Measurements from ENCODE around the gene NMS. TPM values are rescaled to one million over a fixed set of nuclear protein-coding genes. Genes with fewer than 3 reads are reported as not detected.

Gene NMS
- total RNA-seq, 6 donors from 2014 or later, result not detected

DNA sequence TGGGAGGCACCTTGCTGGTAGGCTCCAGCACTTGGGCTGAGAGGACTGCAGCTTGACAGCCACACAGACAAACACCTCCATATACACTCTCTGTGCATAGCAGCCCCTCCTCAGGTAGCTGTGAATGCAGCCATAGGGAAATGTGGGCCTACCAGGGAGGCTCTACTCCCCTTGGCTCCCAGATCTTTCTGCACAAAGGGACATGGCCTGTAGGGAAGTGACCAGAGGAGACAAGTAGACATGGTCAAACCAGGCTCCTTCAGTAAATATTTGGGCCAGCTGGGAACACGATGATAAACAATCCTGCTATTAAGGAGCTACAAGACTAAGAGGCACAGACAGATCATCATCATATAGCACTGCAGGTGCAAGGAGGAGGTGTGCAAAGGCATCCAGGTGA lies 56.6 kb downstream of the NMS start:
- no peak overlapping the region for H3K27ac ChIP-seq
- H3K36me3 ChIP-seq, result no peaks in the 10 kb centered on the region
- TF ChIP-seq, protein P1, sequence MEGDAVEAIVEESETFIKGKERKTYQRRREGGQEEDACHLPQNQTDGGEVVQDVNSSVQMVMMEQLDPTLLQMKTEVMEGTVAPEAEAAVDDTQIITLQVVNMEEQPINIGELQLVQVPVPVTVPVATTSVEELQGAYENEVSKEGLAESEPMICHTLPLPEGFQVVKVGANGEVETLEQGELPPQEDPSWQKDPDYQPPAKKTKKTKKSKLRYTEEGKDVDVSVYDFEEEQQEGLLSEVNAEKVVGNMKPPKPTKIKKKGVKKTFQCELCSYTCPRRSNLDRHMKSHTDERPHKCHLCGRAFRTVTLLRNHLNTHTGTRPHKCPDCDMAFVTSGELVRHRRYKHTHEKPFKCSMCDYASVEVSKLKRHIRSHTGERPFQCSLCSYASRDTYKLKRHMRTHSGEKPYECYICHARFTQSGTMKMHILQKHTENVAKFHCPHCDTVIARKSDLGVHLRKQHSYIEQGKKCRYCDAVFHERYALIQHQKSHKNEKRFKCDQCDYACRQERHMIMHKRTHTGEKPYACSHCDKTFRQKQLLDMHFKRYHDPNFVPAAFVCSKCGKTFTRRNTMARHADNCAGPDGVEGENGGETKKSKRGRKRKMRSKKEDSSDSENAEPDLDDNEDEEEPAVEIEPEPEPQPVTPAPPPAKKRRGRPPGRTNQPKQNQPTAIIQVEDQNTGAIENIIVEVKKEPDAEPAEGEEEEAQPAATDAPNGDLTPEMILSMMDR (IDR thresholded peaks at IDR 0.05), result no peak
- TF ChIP-seq POLR2AphosphoS5 (IDR thresholded peaks at IDR 0.05) (no peak), EP300 (IDR thresholded peaks at IDR 0.05) (no peak), POLR2A (IDR thresholded peaks at IDR 0.05) (no peak)
- no peaks in the 10 kb centered on the region for H3K4me1 ChIP-seq
- no peaks in the 10 kb centered on the region for H3K9me3 ChIP-seq
- no peaks in the 10 kb centered on the region for H3K27me3 ChIP-seq
- WGBS, 2 donors, result 0 to 86% methylated on average over 1 of the region's 1 CpG
- H3K4me3 ChIP-seq, result no peak overlapping the region
- no peak for ATAC-seq (ENCODE audit: low FRiP score in 2 of 2)
- no peak for DNase-seq

DNA sequence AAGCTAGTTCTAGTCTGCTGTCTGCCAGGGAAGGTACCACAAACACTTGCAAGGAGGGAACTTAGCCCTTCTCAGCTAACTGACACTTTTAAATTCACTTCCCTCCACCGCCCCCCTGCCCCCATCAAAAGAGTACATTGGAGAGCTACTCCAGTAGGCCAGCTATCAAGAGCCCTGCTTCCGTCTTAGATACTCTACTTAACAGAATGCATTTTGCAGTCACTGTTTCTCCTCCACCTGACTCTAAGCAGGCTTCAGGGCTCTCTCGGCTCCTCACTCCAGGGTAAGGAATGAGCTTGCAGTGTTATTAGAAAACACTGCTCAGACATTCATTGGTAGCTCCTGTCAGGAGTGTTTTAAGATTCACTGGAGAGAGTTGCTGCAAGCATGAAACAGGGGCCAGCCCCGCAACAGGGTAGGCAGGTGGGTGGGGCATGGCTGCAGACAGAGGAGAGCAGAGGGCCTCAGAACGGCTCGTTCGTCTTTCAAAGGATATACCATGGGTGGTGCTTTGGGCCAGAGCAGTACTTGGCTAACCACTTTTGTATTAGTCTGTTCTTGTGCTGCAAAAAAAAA lies 57.2 kb downstream of the NMS start:
- no peak for ATAC-seq (ENCODE audit: low FRiP score in 2 of 2)
- 60% methylated on average over 7 of the region's 7 CpGs for WGBS, 2 donors

DNA sequence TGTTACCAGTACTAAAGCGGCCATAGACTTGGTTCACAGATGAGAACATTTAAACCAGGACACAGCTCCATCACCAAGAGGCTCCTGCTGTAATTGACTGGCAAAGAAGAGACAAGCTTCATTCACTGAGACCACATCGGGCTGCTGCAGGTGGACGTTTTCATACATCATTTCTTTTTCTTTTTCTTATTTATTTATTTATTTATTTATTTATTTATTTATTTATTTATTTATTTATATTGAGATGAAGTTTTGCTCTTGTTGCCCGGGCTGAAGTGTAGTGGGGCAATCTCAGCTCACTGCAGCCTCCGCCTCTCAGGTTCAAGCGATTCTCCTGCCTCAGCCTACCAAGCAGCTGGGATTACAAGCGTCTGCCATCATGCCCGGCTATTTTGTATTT lies 58.9 kb downstream of the NMS start:
- Histone ChIP-seq H3K27ac (no peak overlapping the region), H3K9me3 (no peaks in the 10 kb centered on the region), H3K4me3 (no peak overlapping the region), H3K4me1 (no peaks in the 10 kb centered on the region), H3K27me3 (no peaks in the 10 kb centered on the region), H3K36me3 (no peaks in the 10 kb centered on the region)
- ATAC-seq (ENCODE audit: low FRiP score in 2 of 2), result no peak
- 93 to 98% methylated on average over 8 of the region's 8 CpGs for WGBS, 2 donors
- TF ChIP-seq, protein P1 (IDR thresholded peaks at IDR 0.05), result no peak
- no peak for TF ChIP-seq POLR2A (IDR thresholded peaks at IDR 0.05)
- TF ChIP-seq EP300 (IDR thresholded peaks at IDR 0.05), result no peak
- TF ChIP-seq POLR2AphosphoS5 (IDR thresholded peaks at IDR 0.05), result no peak
- DNase-seq, result no peak

More for the DNA sequence above, 57.2 kb downstream of the NMS start:
- Histone ChIP-seq H3K4me3 (no peak overlapping the region), H3K9me3 (no peaks in the 10 kb centered on the region), H3K36me3 (no peaks in the 10 kb centered on the region), H3K4me1 (no peaks in the 10 kb centered on the region), H3K27me3 (no peaks in the 10 kb centered on the region), H3K27ac (no peak overlapping the region)
- no peak for DNase-seq
- TF ChIP-seq, protein P1 (IDR thresholded peaks at IDR 0.05), result no peak

DNA sequence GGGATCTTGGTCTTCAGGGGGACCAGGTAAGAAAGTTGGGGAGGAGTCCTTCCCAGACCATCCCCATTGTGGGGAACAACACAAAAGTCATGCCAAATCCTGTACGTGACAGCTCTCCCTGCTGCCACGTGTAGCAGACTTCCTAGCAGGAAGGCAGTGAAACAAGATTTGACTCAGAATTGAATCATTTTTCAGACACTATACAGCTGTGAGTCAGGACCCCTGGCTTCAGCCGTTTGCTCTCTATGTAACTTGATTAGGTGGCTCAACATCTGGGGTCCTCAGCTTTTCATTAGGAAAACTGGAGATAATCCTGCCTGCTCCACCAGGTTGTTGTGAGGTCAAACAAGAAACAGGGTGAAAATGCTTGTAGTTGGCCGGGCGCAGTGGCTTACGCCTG lies 59.6 kb downstream of the NMS start:
- no peaks in the 10 kb centered on the region for H3K9me3 ChIP-seq
- H3K4me3 ChIP-seq, result no peak overlapping the region
- WGBS, 2 donors, result 72 to 95% methylated on average over 3 to 6 of the region's 6 CpGs
- no peaks in the 10 kb centered on the region for H3K36me3 ChIP-seq
- TF ChIP-seq, protein P1 (IDR thresholded peaks at IDR 0.05), result no peak
- TF ChIP-seq EP300 (IDR thresholded peaks at IDR 0.05) (no peak), POLR2A (IDR thresholded peaks at IDR 0.05) (no peak), POLR2AphosphoS5 (IDR thresholded peaks at IDR 0.05) (no peak)
- ATAC-seq (ENCODE audit: low FRiP score in 2 of 2) (no peak), DNase-seq (no peak)
- no peaks in the 10 kb centered on the region for H3K4me1 ChIP-seq
- H3K27me3 ChIP-seq, result no peaks in the 10 kb centered on the region
- no peak overlapping the region for H3K27ac ChIP-seq

Other genes starting within 250 kb of the NMS start
- gene LONRF2, start 148.0 kb upstream of the NMS start, total RNA-seq, result 1 to 10 TPM; 3.0 to 7.9 (median 4.2) TPM
- 10 to 100 TPM in 1 of 6 donors, 1 to 10 TPM in 5; 2.1 to 14.7 (median 7.9) TPM for gene CHST10, start 52.8 kb upstream of the NMS start, total RNA-seq
- gene PDCL3, start 92.5 kb downstream of the NMS start, total RNA-seq, result 10 to 100 TPM in 5 of 6 donors, 1 to 10 TPM in 1; 6.3 to 21.7 (median 15.0) TPM